ENCODE data around the gene GPRC5C.
A peak's percentile ranks its signal among the peaks of the same experiment; 100 is the strongest.
"Not testable (repeated sequence)": the region's sequence is repeated elsewhere in the genome, so short reads cannot be mapped to it uniquely, and the experiment has no call there.

GPRC5C gene

GRCh38 chr17:74485022-74485743, 53.3 kb downstream of the GPRC5C start:
- in situ Hi-C loops (cut with MboI; ENCODE audit: low pct_unique_long_range_greater_than_20kb, low sequenced_read_pairs), result no loop called here

GRCh38 chr17:74485841-74486240, 54.0 kb downstream of the GPRC5C start:
- in situ Hi-C loops (cut with MboI; ENCODE audit: low pct_unique_long_range_greater_than_20kb, low sequenced_read_pairs), result no loop called here
- no peak for DNase-seq

More at GRCh38 chr17:74485022-74485743, 53.3 kb downstream of the GPRC5C start:
- DNase-seq, result no peak

- DNase-seq; in situ Hi-C loops (cut with MboI; ENCODE audit: low pct_unique_long_range_greater_than_20kb, low sequenced_read_pairs): not testable (repeated sequence)
Observed at GRCh38 chr17:74488276-74488675, 56.4 kb downstream of the GPRC5C start.

- DNase-seq, result no peak
- in situ Hi-C loops (cut with MboI; ENCODE audit: low pct_unique_long_range_greater_than_20kb, low sequenced_read_pairs), result no loop called here
Observed at GRCh38 chr17:74490716-74491115, 58.8 kb downstream of the GPRC5C start.

GRCh38 chr17:74491626-74492025, 59.7 kb downstream of the GPRC5C start:
- in situ Hi-C loops (cut with MboI; ENCODE audit: low pct_unique_long_range_greater_than_20kb, low sequenced_read_pairs), result no loop called here
- no peak for DNase-seq

GRCh38 chr17:74493331-74493833, 61.5 kb downstream of the GPRC5C start:
- in situ Hi-C loops (cut with MboI; ENCODE audit: low pct_unique_long_range_greater_than_20kb, low sequenced_read_pairs), result no loop called here
- DNase-seq, result peak; percentile 80
